Adrenal gland (tissue), 5 donors: Measurements from ENCODE around the gene GALNTL6.

Source experiments
- CTCF ChIP-seq, 6 experiments: fragments of 450-650 bp in 4 of 6; fragments of 200-600 bp in 2 of 6; sonication (generic) in 1 of 6; IDR thresholded peaks; 1 replicate in 5 of 6; 2 replicates in 1 of 6; pipeline versions ENCODE4 v1.5.1 to v1.8.0; 2016 to 2021; ENCODE audit warnings: antibody characterized with exemption in 6 of 6, mild to moderate bottlenecking in 2 of 6, moderate library complexity in 1 of 6
- POLR2A ChIP-seq, 2 donors: fragments of 450-650 bp; IDR thresholded peaks; one replicate each; pipeline ENCODE4 v1.6.1; 2017; ENCODE audit warnings: antibody characterized with exemption in 2 of 2, mild to moderate bottlenecking in 2 of 2, moderate library complexity in 1 of 2
- donor health status: DM: no; HTN: no; CAD: no.

GRCh38 chr4:172410363-172410762 lies 597.2 kb downstream of the GALNTL6 start:
- no peak for TF ChIP-seq CTCF (IDR thresholded peaks at IDR 0.05)
- no peak for TF ChIP-seq POLR2A (IDR thresholded peaks at IDR 0.05)
